ENCODE measurements around the gene NT5C1A. TPM values are rescaled to one million over a fixed set of nuclear protein-coding genes. Genes with fewer than 3 reads are reported as not detected.

Gene NT5C1A
- total RNA-seq, 1 experiment from 2014 or later, result not detected

DNA sequence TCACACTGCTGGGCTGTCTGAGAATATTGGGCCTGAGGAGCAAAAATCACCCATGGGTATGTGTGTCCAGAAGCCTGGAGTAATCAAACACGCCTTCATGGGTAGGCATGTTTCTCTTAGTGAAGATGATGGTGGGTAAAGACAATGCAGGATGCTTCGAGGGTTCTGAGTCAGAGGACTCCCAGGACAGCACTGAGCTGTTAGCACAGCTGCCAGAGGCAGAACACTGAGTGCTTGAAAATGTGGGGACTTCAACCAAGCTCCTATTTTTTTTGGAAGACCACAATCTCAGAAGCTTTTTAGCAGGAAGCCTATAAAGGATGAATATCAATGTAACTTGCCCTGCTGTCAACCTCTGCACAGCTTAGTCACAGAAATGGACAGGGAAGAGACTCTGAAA, 7.9 kb upstream of the NT5C1A start:
- H3K27ac ChIP-seq (ENCODE audit: insufficient read length, low read depth, low read length), result no peak overlapping the region
- peaks cover 98% of the 10 kb centered on the region for H3K27me3 Mint-ChIP-seq (ENCODE audit: low read depth)
- no CpG with 5 or more reads among the region's 2 CpGs for WGBS (ENCODE audit: extremely low coverage, insufficient read length, low lambda C conversion rate)
- H3K27ac Mint-ChIP-seq, result no peak overlapping the region
- no peaks in the 10 kb centered on the region for H3K36me3 Mint-ChIP-seq (ENCODE audit: insufficient read depth in 1 of 3, low read depth in 3 of 3)
- no peak overlapping the region for H3K4me3 Mint-ChIP-seq
- no peaks in the 10 kb centered on the region for H3K4me1 Mint-ChIP-seq
- H3K79me1 ChIP-seq (ENCODE audit: insufficient read depth, low read depth, low read length, poor library complexity, severe bottlenecking), result no peaks in the 10 kb centered on the region
- no peak overlapping the region for H4K8ac ChIP-seq (replicated peaks; ENCODE audit: insufficient read length, low read depth, low read length)
- H3K79me2 ChIP-seq (ENCODE audit: insufficient read depth, low read length), result no peaks in the 10 kb centered on the region
- no peak overlapping the region for H3T11ph ChIP-seq (ENCODE audit: low read length)
- H3K23me2 ChIP-seq (ENCODE audit: insufficient read length, low read depth, low read length, poor library complexity, severe bottlenecking), result no peaks in the 10 kb centered on the region
- H3K4me2 ChIP-seq (ENCODE audit: insufficient read depth, insufficient read length, low read length), result no peak overlapping the region
- no peaks in the 10 kb centered on the region for H3K9me3 ChIP-seq (ENCODE audit: control insufficient read depth, low read depth, low read length)
- no peak overlapping the region for H2BK5ac ChIP-seq (ENCODE audit: insufficient read length, low read length)
- no peaks in the 10 kb centered on the region; a peak in 3 of 5 replicates for H3K9me3 Mint-ChIP-seq
- H2BK120ac ChIP-seq (ENCODE audit: low read depth, low read length, poor library complexity, severe bottlenecking), result no peak overlapping the region
- H2AK5ac ChIP-seq (ENCODE audit: insufficient read length, low read length), result no peak overlapping the region
- H3K23ac ChIP-seq (ENCODE audit: insufficient read length, low read depth, low read length), result no peak overlapping the region
- no peak overlapping the region for H4K5ac ChIP-seq (ENCODE audit: insufficient read length, low read depth, low read length)
- no peaks in the 10 kb centered on the region for H4K20me1 ChIP-seq (ENCODE audit: control insufficient read depth, insufficient read depth, insufficient read length)
- no peak overlapping the region for H2BK15ac ChIP-seq (ENCODE audit: low read depth, low read length)
- H4K91ac ChIP-seq (ENCODE audit: insufficient read length, low read depth, low read length), result no peak overlapping the region
- H3K14ac ChIP-seq (ENCODE audit: insufficient read depth, low read length), result no peak overlapping the region
- no peak overlapping the region for H2BK20ac ChIP-seq (ENCODE audit: low read depth, low read length, poor library complexity, severe bottlenecking)
- no peaks in the 10 kb centered on the region for H3K4me1 ChIP-seq (ENCODE audit: insufficient read depth, low read length)
- no peak overlapping the region for H2BK12ac ChIP-seq (ENCODE audit: insufficient read length, low read depth, low read length)
- TF ChIP-seq, protein P1, sequence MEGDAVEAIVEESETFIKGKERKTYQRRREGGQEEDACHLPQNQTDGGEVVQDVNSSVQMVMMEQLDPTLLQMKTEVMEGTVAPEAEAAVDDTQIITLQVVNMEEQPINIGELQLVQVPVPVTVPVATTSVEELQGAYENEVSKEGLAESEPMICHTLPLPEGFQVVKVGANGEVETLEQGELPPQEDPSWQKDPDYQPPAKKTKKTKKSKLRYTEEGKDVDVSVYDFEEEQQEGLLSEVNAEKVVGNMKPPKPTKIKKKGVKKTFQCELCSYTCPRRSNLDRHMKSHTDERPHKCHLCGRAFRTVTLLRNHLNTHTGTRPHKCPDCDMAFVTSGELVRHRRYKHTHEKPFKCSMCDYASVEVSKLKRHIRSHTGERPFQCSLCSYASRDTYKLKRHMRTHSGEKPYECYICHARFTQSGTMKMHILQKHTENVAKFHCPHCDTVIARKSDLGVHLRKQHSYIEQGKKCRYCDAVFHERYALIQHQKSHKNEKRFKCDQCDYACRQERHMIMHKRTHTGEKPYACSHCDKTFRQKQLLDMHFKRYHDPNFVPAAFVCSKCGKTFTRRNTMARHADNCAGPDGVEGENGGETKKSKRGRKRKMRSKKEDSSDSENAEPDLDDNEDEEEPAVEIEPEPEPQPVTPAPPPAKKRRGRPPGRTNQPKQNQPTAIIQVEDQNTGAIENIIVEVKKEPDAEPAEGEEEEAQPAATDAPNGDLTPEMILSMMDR (conservative IDR thresholded peaks at IDR 0.05), result no peak
- no peak overlapping the region for H3K56ac ChIP-seq (ENCODE audit: insufficient read length, low read depth, low read length)
- no peak overlapping the region for H3K18ac ChIP-seq (ENCODE audit: insufficient read length, low read depth, low read length)
- no peak overlapping the region for H3K4ac ChIP-seq (ENCODE audit: low read depth, low read length)
- DNase-seq, result no peak
- no peak overlapping the region for H2AFZ ChIP-seq (ENCODE audit: low read length)
- no peak overlapping the region for H3K9ac ChIP-seq (ENCODE audit: extremely low read depth, insufficient read length, low read length)
- H3K27me3 ChIP-seq (ENCODE audit: insufficient read depth, low read length), result peaks cover 76% of the 10 kb centered on the region
